GM18909 (cell line): Measurements from ENCODE around the gene RBM46.
"Not testable (repeated sequence)": the region's sequence is repeated elsewhere in the genome, so short reads cannot be mapped to it uniquely, and the experiment has no call there.

Source experiments
- ATAC-seq: cut with Tn5 transposase; IDR thresholded peaks from one replicate; pipeline ENCODE4 v1.9.1; 2021; ENCODE audit warnings: mild to moderate bottlenecking; ENCODE audit not compliant: unreplicated experiment, poor library complexity

Gene RBM46

GRCh38 chr4:154822775-154823174 is 41.7 kb downstream of the RBM46 start:
- no peak for ATAC-seq

- no peak for ATAC-seq
Measured at GRCh38 chr4:154836030-154836429, 55.0 kb downstream of the RBM46 start.

GRCh38 chr4:154836513-154836912 is 55.4 kb downstream of the RBM46 start:
- no peak for ATAC-seq

GRCh38 chr4:154838155-154838554 is 57.1 kb downstream of the RBM46 start:
- no peak for ATAC-seq

GRCh38 chr4:154838694-154839093 is 57.6 kb downstream of the RBM46 start:
- ATAC-seq: no peak

- ATAC-seq: no peak
Measured at GRCh38 chr4:154854362-154854761, 73.3 kb downstream of the RBM46 start.

- ATAC-seq: no peak
Measured at GRCh38 chr4:154858166-154858565, 77.1 kb downstream of the RBM46 start.

GRCh38 chr4:154868414-154869194 is 87.5 kb downstream of the RBM46 start:
- no peak for ATAC-seq

- ATAC-seq: no peak
Measured at GRCh38 chr4:154869301-154869700, 88.2 kb downstream of the RBM46 start.

- no peak for ATAC-seq
Measured at GRCh38 chr4:154872198-154872597, 91.1 kb downstream of the RBM46 start.

GRCh38 chr4:154874049-154874448 is 93.0 kb downstream of the RBM46 start:
- ATAC-seq: not testable (repeated sequence)

- no peak for ATAC-seq
Measured at GRCh38 chr4:154877110-154877760, 96.2 kb downstream of the RBM46 start.
